T-helper 17 cell (primary cell): ENCODE measurements around the gene PRKCE. TPM values are rescaled to one million over a fixed set of nuclear protein-coding genes. Genes with fewer than 3 reads are reported as not detected.

ENCODE experiments used
- ATAC-seq: fragments of 150-1000 bp; cut with Tn5 transposase; 2 replicates; pipeline ENCODE4 v1.10.0; 2021; ENCODE audit warnings: mild to moderate bottlenecking, moderate library complexity
- DNase-seq, 3 donors: peaks; one replicate each; pipeline versions ENCODE4 v3.0.0 to v3.0.0-alpha.2; 2020 to 2021
- H3K9me3 ChIP-seq: one replicate; pipeline ENCODE4 v1.7.0; 2013; ENCODE audit warnings: low read length, mild to moderate bottlenecking; ENCODE audit not compliant: control insufficient read depth, poor library complexity, severe bottlenecking
- H3K27ac Mint-ChIP-seq: one replicate; pipeline ENCODE4 v1.8.0; 2022; ENCODE audit warnings: mild to moderate bottlenecking, moderate library complexity, mixed read lengths
- H3K27me3 Mint-ChIP-seq: one replicate; pipeline ENCODE4 v1.8.0; 2022; ENCODE audit warnings: mixed read lengths
- H3K36me3 Mint-ChIP-seq: one replicate; pipeline ENCODE4 v1.8.0; 2022; ENCODE audit warnings: low read depth, mixed read lengths
- H3K4me1 Mint-ChIP-seq: one replicate; pipeline ENCODE4 v1.8.0; 2022; ENCODE audit warnings: mild to moderate bottlenecking, mixed read lengths
- H3K4me3 Mint-ChIP-seq: one replicate; pipeline ENCODE4 v1.8.0; 2022; ENCODE audit warnings: mild to moderate bottlenecking, moderate library complexity, mixed read lengths
- total RNA-seq, 4 donors: library from RNA in 2 of 4; stranded (reverse) in 2 of 4; gene quantifications; one replicate each; pipeline ENCODE4 v1.2.3 and lab custom pipeline; 2022 to 2026

Gene PRKCE
- total RNA-seq, 2 donors from 2014 or later = 17.6 to 23.7 TPM

DNA sequence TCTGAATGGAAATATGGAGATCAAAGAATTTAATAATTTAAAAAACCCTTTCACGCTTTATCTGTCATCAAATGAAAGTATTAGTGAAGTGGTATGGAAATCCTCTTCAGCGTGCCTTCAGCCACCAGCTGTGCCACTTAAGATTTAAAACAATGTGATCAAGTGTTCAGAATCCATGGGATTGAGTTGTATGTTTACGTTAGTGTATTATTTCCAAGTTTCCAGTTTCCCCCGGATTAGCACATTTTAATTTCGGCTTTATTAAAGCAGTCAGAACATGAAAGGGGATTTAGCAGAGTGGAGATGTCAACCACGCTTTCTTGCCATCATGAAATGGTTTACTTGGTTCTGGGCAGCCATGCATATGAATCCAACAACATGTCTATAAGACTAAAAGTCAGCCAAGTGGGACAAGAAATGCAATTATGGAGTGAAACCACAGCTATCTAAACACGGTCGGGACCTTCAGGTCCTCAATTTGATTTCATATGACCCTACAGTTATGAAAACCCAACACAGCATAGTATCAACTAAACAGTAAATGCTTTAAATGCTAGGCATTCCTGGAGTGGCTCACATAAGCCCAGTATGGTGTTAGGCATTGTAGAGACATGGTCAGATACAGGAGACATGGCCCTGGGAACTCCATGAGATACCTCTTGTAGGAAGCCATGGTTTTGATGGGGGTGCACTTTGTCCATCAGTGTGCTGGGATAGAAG lies 420.8 kb downstream of the PRKCE start:
- Mint-ChIP-seq H3K36me3 (no peaks in the 10 kb centered on the region), H3K4me1 (peaks cover 12% of the 10 kb centered on the region), H3K27ac (no peak overlapping the region), H3K4me3 (no peak overlapping the region), H3K27me3 (no peaks in the 10 kb centered on the region)
- ATAC-seq (no peak), DNase-seq (no peak)
- H3K9me3 ChIP-seq = no peaks in the 10 kb centered on the region

DNA sequence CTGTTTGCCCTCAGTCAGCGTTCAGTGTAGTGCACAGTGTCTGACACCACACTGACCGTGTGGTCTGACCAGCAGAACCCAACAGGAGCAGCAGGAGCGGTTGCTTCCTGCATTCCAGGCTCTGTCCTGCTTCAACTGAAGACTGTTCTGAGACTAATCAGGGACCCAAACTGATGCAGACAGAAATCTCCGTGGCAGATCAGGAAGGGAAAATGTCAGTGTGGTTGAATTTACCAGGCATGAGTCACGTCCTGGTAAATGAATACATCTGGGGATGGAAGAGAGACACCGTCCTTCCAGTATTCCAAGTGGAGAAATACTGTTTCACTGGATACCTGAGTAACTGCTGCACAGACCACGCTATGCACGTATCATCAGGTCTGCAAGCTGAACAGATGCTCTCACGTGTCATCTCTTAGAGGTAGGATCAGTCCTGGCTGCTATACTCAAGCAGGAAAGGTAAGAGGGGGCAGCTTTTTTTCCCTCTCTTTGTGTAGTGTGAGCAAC lies 422.1 kb downstream of the PRKCE start:
- no peak overlapping the region for H3K4me3 Mint-ChIP-seq
- peaks cover 6% of the 10 kb centered on the region for H3K4me1 Mint-ChIP-seq
- H3K9me3 ChIP-seq = no peaks in the 10 kb centered on the region
- DNase-seq = no peak
- H3K36me3 Mint-ChIP-seq = no peaks in the 10 kb centered on the region
- H3K27ac Mint-ChIP-seq = no peak overlapping the region
- ATAC-seq = no peak
- H3K27me3 Mint-ChIP-seq = no peaks in the 10 kb centered on the region

DNA sequence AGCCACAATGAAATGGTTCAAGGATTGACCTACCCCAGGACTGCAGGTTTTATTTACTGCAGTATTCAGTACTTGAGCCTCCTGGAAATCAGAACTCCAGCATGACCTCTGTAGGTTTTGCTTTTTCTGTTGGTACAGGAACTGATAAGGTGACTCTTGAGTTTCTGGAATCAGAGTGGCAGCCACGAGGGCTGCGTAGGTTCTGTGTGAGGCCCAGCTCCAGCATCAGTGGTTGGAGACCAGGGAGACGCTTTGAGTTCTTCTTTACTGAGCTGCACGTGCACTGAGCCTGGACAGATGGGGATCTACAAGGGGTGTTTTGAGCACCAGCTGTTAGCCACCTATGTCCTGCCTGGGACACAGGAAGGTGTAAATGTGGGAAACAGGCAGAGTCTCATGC lies 423.0 kb downstream of the PRKCE start:
- Mint-ChIP-seq H3K36me3 (no peaks in the 10 kb centered on the region), H3K27ac (no peak overlapping the region), H3K4me1 (peaks cover 6% of the 10 kb centered on the region), H3K27me3 (no peaks in the 10 kb centered on the region), H3K4me3 (no peak overlapping the region)
- no peak for DNase-seq
- ATAC-seq = no peak
- no peaks in the 10 kb centered on the region for H3K9me3 ChIP-seq

DNA sequence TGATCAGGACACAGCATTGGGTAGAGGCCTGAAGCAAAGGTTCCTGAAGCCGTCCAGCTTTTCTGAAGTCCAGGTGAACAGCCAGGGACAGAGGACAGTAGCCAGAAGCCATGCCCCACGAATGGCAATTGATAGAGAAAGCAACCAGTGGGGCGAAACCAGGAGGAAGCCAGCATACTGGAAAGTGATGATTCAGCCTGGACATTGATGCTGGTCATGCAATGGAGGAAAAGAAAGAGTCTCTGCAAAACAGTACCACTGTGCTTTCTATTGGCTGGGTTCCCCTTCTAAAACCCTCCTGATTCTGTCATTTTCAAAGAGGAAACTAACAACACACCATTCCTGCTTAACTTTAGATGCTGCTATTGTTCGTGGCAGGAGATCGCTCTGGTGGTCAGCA lies 424.4 kb downstream of the PRKCE start:
- H3K9me3 ChIP-seq = no peaks in the 10 kb centered on the region
- H3K27ac Mint-ChIP-seq = no peak overlapping the region
- ATAC-seq (no peak), DNase-seq (no peak)
- peaks cover 6% of the 10 kb centered on the region for H3K4me1 Mint-ChIP-seq
- H3K27me3 Mint-ChIP-seq = no peaks in the 10 kb centered on the region
- H3K4me3 Mint-ChIP-seq = no peak overlapping the region
- H3K36me3 Mint-ChIP-seq = no peaks in the 10 kb centered on the region

DNA sequence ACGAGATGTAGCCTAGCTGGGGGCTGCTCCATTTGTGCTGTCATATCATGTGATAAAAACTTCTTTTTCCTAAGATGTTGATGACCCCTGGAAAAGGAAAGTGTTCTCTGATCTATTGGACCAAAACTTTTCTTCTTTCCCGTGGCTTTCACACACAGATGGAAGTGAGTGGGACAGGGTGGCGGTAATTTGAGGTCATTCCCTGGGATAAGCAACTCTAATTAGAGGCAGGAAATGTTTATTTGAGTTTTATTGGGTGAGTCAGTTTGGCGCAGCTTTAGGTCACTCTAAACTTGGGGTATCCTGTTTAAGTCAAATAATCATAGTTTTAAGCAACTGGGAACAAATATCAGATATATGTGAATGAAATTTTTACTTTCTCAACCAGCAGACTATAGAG lies 424.8 kb downstream of the PRKCE start:
- no peaks in the 10 kb centered on the region for H3K36me3 Mint-ChIP-seq
- no peak overlapping the region for H3K27ac Mint-ChIP-seq
- H3K4me1 Mint-ChIP-seq = peaks cover 6% of the 10 kb centered on the region
- H3K4me3 Mint-ChIP-seq = no peak overlapping the region
- DNase-seq (no peak), ATAC-seq (no peak)
- no peaks in the 10 kb centered on the region for H3K27me3 Mint-ChIP-seq
- no peaks in the 10 kb centered on the region for H3K9me3 ChIP-seq

DNA sequence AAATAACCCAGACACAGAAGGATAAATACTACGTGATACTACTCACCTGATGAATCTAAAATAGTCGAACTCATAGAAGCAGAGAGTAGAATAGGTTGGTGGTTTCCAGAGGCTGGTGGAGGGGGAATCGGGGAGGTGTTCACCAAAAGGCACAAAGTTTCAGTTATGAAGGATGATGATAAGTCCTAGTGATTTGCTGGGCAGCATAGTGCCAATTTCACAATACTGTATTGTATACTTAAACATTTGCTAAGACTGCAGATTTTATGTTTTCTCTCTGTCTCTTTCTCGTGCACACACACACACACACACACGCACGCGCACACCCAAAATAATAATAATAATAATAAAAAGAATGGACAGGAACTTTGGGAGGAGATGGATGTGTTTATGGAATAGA lies 425.4 kb downstream of the PRKCE start:
- Mint-ChIP-seq H3K4me1 (peaks cover 12% of the 10 kb centered on the region), H3K4me3 (no peak overlapping the region), H3K27me3 (no peaks in the 10 kb centered on the region), H3K36me3 (no peaks in the 10 kb centered on the region), H3K27ac (no peak overlapping the region)
- ATAC-seq (no peak), DNase-seq (no peak)
- no peaks in the 10 kb centered on the region for H3K9me3 ChIP-seq

DNA sequence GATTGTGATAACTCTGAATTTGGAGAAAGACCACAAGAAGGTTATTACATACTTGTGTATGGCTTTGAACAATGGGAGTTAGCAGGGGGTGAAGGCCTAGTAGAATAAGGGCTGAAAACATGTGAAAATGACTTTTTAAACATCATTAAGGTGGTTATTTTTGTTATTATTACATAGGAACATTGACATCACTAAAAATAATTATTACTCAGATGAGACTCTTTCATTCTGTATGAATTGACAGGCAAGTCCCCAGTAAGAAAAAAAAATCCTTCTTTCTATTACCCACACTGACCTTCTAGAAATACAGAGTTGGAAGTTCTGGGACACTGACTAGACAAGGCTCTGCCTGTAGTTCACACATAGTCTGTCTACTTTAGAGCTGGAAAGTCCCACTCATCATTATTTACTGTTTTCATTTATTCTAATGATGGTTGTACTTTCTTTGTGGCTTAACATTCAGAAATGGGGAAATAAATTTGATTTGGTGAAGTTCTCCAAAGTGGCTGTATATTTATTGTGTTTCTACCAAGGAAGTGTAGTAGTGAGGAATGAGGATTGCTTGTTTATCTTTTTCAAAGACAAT lies 426.1 kb downstream of the PRKCE start:
- Mint-ChIP-seq H3K36me3 (peaks cover 3% of the 10 kb centered on the region), H3K4me1 (peaks cover 19% of the 10 kb centered on the region), H3K27ac (no peak overlapping the region)

DNA sequence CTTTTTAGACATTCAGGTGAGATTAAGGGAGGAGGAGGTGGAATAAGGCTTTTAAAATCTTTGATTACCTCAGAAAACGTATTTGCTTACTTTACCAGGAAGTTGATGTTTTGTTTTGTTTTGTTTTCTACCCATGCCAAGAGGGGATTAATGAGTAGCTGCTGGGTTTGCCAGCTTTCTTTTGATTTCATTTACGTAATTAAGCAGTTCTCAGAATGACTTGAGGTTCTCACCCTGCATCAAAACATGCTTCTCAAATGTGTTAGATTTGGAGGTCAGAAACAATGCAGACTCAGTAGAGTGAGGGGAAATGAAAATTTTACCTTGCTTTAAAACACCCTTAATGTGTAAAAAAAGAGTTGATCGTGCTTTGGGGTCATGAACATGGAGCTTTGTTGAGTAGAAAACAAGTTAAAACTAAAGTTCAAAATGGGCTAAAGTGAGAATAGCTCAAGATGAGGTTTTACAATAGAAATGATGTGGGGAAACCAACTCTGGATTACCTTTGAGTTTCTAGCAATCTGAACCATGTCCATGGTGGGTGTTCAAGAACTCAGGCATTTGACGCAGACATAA lies 428.6 kb downstream of the PRKCE start:
- H3K27ac Mint-ChIP-seq = no peak overlapping the region

More for the DNA sequence above, 426.1 kb downstream of the PRKCE start:
- DNase-seq (no peak), ATAC-seq (no peak)
- H3K4me3 Mint-ChIP-seq = no peak overlapping the region
- H3K9me3 ChIP-seq = no peaks in the 10 kb centered on the region
- no peaks in the 10 kb centered on the region for H3K27me3 Mint-ChIP-seq

DNA sequence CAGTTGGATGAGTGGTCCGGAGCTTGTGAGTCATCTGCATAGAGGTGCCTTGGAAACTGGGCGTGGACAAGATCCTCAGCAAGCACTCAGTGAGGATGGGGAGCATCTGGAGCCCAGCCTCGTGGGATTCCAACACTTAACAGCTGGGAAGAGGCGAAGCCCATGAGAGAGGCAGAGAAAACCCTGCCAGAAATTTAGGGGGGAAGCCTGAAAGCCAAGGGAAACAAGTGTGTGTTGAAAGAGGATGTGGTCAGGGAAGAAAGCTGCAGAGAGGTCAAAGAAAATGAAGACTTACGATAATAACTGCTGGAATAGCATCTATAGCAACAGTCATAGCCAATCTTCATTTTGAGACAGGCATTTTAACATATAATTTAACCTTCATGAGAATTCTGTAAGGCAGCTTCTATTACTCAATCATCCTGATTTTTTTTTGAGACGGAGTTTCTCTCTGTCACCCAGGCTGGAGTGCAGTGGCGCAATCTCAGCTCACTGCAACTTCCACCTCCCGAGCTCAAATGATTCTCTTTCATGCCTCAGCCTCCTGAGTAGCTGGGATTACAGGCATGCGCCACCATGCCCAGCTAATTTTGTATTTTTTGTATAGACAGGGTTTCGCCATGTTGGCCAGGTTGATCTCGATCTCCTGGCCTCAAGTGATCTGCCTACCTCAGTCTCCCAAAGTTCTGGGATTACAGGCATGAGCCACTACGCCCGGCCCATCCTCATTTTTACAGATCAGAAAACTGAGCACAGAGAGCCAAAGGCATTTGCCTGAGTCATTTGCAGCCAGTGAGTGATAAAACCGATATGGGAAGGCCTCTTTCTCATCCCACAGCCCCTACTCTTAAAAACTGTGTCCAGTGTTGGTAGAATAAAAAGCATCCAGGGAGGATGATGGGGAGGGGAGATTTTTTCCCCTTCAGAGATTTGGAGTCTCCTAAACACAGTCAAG lies 431.3 kb downstream of the PRKCE start:
- Mint-ChIP-seq H3K36me3 (peaks cover 7% of the 10 kb centered on the region), H3K4me3 (no peak overlapping the region), H3K4me1 (peaks cover 22% of the 10 kb centered on the region), H3K27me3 (no peaks in the 10 kb centered on the region), H3K27ac (no peak overlapping the region)
- ATAC-seq (no peak), DNase-seq (no peak)
- no peaks in the 10 kb centered on the region for H3K9me3 ChIP-seq

More for the DNA sequence above, 428.6 kb downstream of the PRKCE start:
- Mint-ChIP-seq H3K4me1 (peaks cover 22% of the 10 kb centered on the region), H3K4me3 (no peak overlapping the region), H3K36me3 (peaks cover 5% of the 10 kb centered on the region), H3K27me3 (no peaks in the 10 kb centered on the region)
- H3K9me3 ChIP-seq = no peaks in the 10 kb centered on the region
- DNase-seq (no peak), ATAC-seq (no peak)

DNA sequence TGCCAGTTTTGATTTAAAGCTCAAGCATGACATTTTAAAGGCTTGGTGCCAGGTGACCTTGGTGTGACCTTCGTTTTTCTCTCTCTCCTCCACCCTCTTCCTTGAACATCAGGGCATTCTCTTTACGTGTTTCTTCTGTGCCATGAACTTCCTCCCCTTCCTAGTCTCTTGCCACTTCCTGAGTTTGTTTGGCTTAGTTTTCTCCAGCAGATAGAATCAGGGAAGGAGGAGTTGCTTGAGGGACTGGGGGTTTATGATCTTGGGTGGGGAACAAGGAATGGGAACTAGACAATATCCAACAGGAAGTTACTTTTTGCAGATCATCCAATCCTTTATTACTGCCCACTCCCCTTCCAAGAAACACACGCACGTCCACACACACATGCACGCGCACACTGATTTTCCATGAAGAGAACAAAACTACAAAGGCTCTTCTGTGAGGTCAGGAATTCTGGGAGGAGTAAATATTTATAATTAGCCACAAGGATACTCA lies 435.1 kb downstream of the PRKCE start:
- DNase-seq (no peak), ATAC-seq (no peak)
- Mint-ChIP-seq H3K27ac (no peak overlapping the region), H3K36me3 (peaks cover 14% of the 10 kb centered on the region), H3K4me3 (no peak overlapping the region), H3K4me1 (peaks cover 18% of the 10 kb centered on the region), H3K27me3 (no peaks in the 10 kb centered on the region)
- H3K9me3 ChIP-seq = no peaks in the 10 kb centered on the region

DNA sequence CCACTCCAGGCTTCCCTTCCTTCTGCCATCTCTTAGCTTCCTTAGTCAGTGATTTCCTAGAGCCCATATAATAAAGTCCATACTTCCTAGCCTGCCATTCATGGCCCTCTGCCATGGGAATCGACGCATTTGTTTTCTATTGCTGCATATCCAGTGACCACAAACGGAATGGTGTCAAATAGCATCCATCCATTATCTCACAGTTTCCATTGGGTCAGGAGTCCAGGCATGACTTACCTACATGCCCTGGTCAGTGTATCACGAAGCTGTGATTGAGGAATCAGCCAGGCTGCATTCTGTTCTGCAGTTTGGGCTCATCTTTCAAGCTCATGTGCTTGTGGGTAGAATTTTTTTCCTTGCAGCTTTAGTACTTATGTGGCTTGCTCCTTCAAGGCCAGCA lies 436.0 kb downstream of the PRKCE start:
- ATAC-seq = no peak
- Mint-ChIP-seq H3K36me3 (peaks cover 12% of the 10 kb centered on the region), H3K4me3 (no peak overlapping the region), H3K27ac (no peak overlapping the region), H3K4me1 (peaks cover 11% of the 10 kb centered on the region), H3K27me3 (no peaks in the 10 kb centered on the region)
- no peaks in the 10 kb centered on the region for H3K9me3 ChIP-seq
- no peak for DNase-seq

DNA sequence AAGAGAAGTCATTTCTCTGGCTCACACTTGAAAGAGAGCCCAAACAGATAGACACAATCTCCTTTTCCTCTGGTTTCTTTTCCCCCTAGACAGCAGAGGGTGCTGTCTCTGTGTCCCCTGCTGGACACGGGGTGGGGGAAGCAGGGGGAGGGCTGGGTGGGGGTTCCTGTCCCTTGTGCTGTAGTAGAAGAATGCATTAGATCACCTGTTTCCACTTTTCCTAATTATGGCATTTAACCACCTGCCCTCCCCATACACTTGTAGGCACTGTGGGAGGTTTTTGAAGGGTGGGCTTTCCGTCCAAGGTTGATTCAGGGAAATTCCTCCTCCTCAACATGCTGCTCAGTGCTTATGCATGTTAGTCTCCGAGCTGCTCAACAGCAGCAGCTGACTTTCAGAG lies 439.5 kb downstream of the PRKCE start:
- H3K4me1 Mint-ChIP-seq = peaks cover 2% of the 10 kb centered on the region
- H3K27me3 Mint-ChIP-seq = no peaks in the 10 kb centered on the region
- no peak for DNase-seq
- H3K4me3 Mint-ChIP-seq = no peak overlapping the region
- peaks cover 7% of the 10 kb centered on the region for H3K36me3 Mint-ChIP-seq
- no peak overlapping the region for H3K27ac Mint-ChIP-seq
- H3K9me3 ChIP-seq = no peaks in the 10 kb centered on the region
- no peak for ATAC-seq
